ENCODE results near the gene UBXN6. TPM values are rescaled to one million over a fixed set of nuclear protein-coding genes. Genes with fewer than 3 reads are reported as not detected.
A peak's percentile ranks its signal among the peaks of the same experiment; 100 is the strongest.

Gene UBXN6
- total RNA-seq, 6 donors from 2014 or later = 48.1 to 186 (median 111) TPM

- H3K27ac ChIP-seq = peak overlapping the region; percentile 77 to 90 (median 90)
- peak overlapping the region; percentile 62 to 97 (median 75) for H3K4me3 ChIP-seq
- peak in 1 of 2 donors; percentile 47 for DNase-seq
- H3K4me1 ChIP-seq = peaks cover 14 to 25% (median 17%) of the 10 kb centered on the region in 4 donors
- no peaks in the 10 kb centered on the region for H3K9me3 ChIP-seq
- no peak for TF ChIP-seq CTCF (IDR thresholded peaks at IDR 0.05)
- TF ChIP-seq EP300 (IDR thresholded peaks at IDR 0.05) = no peak
- TF ChIP-seq POLR2AphosphoS5 (IDR thresholded peaks at IDR 0.05) = no peak
- TF ChIP-seq POLR2A (IDR thresholded peaks at IDR 0.05) = no peak
- ATAC-seq (ENCODE audit: low FRiP score in 2 of 2) = peak in 1 of 2 donors; percentile 78
- no peaks in the 10 kb centered on the region for H3K27me3 ChIP-seq
- peaks cover 10 to 28% (median 23%) of the 10 kb centered on the region in 4 donors for H3K36me3 ChIP-seq
- 3 to 7% methylated on average over 16 to 19 of the region's 53 CpGs for WGBS, 2 donors
These were observed 546 bp downstream of the UBXN6 start for GRCh38 chr19:4456843-4457653.

- no peaks in the 10 kb centered on the region for H3K9me3 ChIP-seq
- 1 to 8% methylated on average over 9 of the region's 9 CpGs for WGBS, 2 donors
- H3K27ac ChIP-seq = peak overlapping the region; percentile 77 to 90 (median 90)
These were observed 1.1 kb downstream of the UBXN6 start for GRCh38 chr19:4456476-4456842.

GRCh38 chr19:4455719-4456475 is 1.7 kb downstream of the UBXN6 start:
- TF ChIP-seq EP300 (IDR thresholded peaks at IDR 0.05) (no peak), CTCF (IDR thresholded peaks at IDR 0.05) (no peak)
- Histone ChIP-seq H3K27me3 (no peaks in the 10 kb centered on the region), H3K36me3 (peaks cover 15 to 39% (median 34%) of the 10 kb centered on the region in 4 donors), H3K27ac (peak overlapping the region; percentile 77 to 90 (median 90)), H3K4me3 (peak overlapping the region in 3 of 4 donors; percentile 62 to 80 (median 70)), H3K4me1 (peaks cover 14 to 25% (median 17%) of the 10 kb centered on the region in 4 donors), H3K9me3 (no peaks in the 10 kb centered on the region)
- DNase-seq (peak in 1 of 2 donors; percentile 62), ATAC-seq (ENCODE audit: low FRiP score in 2 of 2) (peak; percentile 0 to 2)
- WGBS, 2 donors = 43 to 48% methylated on average over 10 to 15 of the region's 15 CpGs

More at GRCh38 chr19:4456476-4456842, 1.1 kb downstream of the UBXN6 start:
- Histone ChIP-seq H3K4me1 (peaks cover 14 to 25% (median 17%) of the 10 kb centered on the region in 4 donors), H3K36me3 (peaks cover 13 to 34% (median 29%) of the 10 kb centered on the region in 4 donors), H3K4me3 (peak overlapping the region; percentile 62 to 97 (median 75)), H3K27me3 (no peaks in the 10 kb centered on the region)
- ATAC-seq (ENCODE audit: low FRiP score in 2 of 2) = peak; percentile 3 to 36
- peak in 1 of 2 donors; percentile 55 for DNase-seq
- TF ChIP-seq EP300 (IDR thresholded peaks at IDR 0.05) (no peak), POLR2AphosphoS5 (IDR thresholded peaks at IDR 0.05) (no peak), CTCF (IDR thresholded peaks at IDR 0.05) (no peak), POLR2A (IDR thresholded peaks at IDR 0.05) (no peak)

GRCh38 chr19:4454747-4455718 is 2.6 kb downstream of the UBXN6 start:
- ATAC-seq (ENCODE audit: low FRiP score in 2 of 2) (peak; percentile 3 to 59), DNase-seq (peak in 1 of 2 donors; percentile 73)
- Histone ChIP-seq H3K36me3 (peaks cover 15 to 48% (median 39%) of the 10 kb centered on the region in 4 donors), H3K9me3 (no peaks in the 10 kb centered on the region), H3K27ac (peak overlapping the region; percentile 40 to 90 (median 90)), H3K4me1 (peaks cover 14 to 25% (median 17%) of the 10 kb centered on the region in 4 donors), H3K27me3 (no peaks in the 10 kb centered on the region), H3K4me3 (no peak overlapping the region)
- 70 to 76% methylated on average over 21 to 29 of the region's 29 CpGs for WGBS, 2 donors
- no peak for TF ChIP-seq POLR2A (IDR thresholded peaks at IDR 0.05)
